HG03354 (cell line): Measurements from ENCODE around the gene ERO1B.
"Not testable (repeated sequence)": the region's sequence is repeated elsewhere in the genome, so short reads cannot be mapped to it uniquely, and the experiment has no call there.

Experiments used
- ATAC-seq: cut with Tn5 transposase; IDR thresholded peaks from one replicate; pipeline ENCODE4 v1.9.1; 2021; ENCODE audit warnings: mild to moderate bottlenecking; ENCODE audit not compliant: unreplicated experiment, poor library complexity, severe bottlenecking

Gene ERO1B, protein sequence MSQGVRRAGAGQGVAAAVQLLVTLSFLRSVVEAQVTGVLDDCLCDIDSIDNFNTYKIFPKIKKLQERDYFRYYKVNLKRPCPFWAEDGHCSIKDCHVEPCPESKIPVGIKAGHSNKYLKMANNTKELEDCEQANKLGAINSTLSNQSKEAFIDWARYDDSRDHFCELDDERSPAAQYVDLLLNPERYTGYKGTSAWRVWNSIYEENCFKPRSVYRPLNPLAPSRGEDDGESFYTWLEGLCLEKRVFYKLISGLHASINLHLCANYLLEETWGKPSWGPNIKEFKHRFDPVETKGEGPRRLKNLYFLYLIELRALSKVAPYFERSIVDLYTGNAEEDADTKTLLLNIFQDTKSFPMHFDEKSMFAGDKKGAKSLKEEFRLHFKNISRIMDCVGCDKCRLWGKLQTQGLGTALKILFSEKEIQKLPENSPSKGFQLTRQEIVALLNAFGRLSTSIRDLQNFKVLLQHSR

DNA sequence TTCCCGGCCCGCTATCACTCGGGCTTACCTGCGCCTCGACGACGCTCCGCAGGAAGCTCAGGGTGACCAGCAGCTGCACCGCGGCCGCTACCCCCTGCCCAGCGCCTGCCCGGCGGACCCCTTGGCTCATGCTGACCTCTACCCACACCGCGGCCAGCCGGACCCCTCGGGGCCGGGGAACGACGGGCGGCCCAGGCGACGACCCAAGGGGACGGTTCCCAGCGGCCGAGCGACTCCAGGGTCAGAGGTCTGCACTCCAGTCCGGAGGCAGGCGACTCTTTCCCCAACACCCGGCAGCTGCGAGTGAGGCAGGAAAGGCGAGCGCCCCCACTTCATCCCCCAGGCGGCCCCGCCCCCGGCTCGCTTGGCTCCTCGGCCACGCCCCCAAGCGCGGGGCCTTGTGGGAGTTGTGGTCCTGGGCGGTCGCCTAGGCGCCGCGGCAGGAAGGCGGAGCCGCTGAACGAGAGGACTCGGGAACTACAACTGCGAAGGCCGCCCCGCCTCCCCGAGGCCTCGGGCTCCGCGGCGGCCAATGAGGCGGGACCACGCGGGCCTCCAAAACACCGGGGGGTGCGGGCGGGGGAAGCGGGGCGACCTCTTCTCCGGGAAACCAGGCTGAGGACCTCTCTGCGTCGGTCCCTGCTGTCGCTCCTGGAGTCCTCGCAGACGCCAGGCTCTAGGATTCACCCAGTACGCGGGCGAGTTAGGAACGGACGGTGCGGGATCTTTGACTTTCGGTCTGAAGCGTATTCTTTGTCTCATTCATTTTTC lies at the start of gene ERO1B:
TSS of gene ERO1B (minus strand) at position 305 of the 771 bp plus-strand sequence. CDS start at position 130, 175 bp downstream.
- ATAC-seq, result peak; percentile 83

DNA sequence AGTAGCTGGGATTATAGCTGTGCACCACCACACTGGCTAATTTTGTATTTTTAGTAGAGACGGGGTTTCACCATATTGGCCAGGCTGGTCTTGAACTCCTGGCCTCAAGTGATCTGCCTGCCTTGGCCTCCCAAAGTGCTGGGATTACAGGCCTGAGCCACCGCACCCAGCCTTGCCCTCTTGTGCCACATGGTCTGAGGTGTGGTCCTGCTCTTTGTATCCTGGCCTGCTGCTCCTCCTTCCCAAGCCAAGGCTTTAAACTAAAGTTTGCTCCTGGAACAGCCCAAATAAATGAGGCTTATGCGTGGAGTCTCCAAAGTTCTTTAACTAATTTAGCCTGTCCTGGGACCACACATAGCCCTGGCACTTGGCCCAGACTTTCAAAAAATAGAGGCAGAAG lies 49.7 kb upstream of the ERO1B start:
- not testable (repeated sequence) for ATAC-seq

DNA sequence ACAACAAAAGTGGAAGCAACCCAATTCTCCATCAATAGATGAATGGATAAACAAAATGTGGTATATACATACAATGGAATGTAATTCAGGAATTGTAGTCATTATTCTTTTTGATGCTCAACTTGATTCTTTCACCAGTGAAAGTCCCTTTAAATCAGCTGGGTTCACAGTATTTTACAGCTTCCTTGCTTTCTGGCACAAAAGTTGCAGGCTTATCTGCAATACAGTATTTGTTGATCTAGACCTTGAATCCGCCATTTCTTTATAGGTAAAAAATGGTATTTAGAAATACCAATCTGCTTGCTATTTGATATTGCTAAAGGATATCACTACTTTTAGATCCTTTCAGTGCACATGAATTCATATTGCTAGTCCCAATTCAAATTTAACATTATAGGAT lies 44.7 kb upstream of the ERO1B start:
- ATAC-seq, result no peak

DNA sequence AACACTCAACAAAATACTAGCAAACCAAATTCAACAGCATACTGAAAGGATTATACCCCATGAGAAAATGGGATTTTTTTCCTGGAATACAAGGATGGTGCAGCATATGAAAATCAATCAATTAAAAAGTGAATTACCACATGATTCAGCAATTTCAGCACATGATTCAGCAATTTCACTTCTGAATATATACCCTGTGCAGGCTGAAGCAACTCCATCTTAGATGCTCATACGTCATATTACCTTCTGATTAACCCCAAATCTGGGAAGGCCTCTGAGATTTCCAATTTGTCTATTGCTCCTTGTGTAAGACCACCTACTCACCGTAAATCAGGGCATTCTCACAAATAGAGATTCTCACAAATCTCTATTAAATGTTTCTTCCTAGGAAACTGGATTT lies 43.8 kb upstream of the ERO1B start:
- ATAC-seq, result no peak

DNA sequence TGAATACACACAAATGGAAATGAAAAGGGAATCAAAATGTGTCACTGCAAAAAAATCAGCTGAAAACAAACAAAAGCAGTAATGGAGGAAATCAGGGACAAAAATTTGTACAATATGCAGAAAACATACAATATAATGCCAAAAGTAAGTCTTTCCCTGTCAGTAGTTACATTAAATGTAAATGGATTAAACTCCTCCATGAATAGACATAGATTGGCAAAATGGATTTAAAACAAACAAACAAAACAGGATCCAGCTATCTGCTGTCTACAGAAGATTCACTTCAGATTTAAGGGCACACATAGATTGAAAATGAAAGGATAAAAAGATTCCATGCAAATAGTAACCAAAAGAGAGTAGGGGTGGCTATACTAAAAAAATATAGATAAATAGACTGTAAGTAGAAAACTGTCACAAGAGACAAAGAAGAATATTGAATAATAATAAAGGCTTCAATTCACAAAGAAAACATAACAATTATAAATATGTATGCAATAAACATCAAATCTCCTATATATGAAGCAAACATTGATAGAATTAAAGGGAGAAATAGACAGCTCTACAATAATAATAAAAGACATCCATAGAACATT lies 42.2 kb upstream of the ERO1B start:
- no peak for ATAC-seq

DNA sequence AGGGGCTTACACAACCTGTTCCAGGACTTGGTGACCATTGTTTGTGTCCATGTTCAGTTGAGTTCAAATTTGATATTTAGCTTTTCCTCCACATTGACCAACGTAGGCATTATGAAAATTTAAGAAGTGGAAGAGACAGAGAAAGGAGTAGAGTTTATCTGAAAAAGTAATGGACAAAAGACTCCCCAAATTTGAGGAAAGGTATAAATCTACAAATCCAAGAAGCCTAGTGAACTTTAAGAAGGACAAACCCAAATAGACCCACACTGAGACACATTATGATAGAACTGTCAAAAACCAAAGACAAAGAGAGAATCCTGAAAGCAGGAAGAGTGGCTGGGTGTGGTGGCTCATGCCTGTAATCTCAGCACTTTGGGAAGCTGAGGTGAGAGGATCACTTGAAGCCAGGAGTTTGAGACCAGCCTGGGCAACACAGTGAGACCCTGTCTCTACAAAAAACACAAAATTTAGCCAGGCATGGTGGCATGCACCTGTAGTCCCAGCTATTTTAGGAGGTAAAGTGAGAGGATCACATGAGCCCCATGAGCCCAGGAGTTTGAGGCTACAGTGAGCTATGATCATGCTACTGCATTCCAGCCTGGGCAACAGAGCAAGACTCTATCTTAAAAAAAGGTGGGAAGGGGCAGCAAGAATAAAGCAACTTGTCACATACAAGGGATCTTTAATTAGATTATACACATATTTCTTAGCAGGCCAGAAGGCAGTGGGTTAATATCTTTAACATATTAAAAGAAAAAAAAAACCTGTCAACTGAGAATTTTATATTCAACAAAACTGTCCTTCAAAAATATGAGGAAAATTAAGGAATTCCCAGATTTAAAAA lies 41.0 kb upstream of the ERO1B start:
- ATAC-seq, result no peak

DNA sequence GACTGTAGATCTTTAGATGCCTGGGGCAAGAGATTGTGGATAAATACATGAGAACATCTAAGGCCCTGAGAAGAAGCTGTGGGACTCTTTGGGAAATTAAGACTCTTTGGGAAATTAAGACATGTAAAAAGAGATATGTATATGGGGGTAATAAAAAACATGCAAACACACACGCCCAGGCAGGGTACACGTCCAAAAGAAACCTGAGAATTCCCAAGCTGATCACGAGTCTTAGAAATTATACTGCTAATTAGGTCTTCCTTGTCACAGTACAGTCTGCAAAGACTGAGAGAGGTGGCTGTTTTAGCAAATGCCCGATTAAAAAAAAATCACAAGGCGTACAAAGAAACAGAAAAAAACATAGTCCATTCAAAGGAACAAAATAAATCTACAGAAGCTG lies 39.3 kb upstream of the ERO1B start:
- no peak for ATAC-seq

DNA sequence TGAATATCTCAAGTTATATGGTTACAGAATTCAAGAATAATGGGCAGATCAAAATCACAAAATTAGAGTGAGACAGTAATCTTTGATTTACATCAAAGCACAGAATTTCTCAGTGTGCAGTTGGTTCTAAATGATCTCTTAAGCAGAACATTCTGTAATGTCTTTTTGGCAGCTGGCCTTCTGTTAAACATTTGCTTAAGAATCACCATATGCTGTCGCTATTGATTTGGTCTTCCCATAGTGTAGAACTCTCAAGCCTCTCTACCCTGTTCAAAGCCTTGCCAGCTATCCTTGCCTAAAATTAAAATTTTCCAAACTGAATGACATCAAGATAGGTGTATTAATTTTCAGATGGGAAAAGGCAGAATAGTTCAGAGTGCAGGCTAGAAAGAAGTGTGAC lies 38.9 kb upstream of the ERO1B start:
- ATAC-seq, result no peak

DNA sequence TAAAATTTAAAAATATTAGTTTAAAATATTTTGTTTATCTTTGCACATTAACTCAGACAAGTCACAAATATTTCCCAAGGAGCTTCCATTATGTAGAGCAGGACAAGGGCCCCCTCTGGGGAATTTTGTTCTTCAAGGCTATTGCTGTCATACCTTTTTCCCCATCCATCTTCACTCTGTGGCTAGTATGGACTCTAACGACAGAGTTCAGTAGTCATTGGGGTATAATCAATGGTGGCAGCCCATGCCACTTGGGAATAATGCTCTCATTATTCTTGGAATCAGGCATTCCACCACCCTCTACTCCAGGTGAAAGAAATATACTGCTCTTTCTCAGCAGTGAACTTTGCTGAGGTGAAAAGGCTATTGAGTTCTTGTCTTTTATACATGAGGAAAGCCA lies 38.5 kb upstream of the ERO1B start:
- ATAC-seq, result no peak

DNA sequence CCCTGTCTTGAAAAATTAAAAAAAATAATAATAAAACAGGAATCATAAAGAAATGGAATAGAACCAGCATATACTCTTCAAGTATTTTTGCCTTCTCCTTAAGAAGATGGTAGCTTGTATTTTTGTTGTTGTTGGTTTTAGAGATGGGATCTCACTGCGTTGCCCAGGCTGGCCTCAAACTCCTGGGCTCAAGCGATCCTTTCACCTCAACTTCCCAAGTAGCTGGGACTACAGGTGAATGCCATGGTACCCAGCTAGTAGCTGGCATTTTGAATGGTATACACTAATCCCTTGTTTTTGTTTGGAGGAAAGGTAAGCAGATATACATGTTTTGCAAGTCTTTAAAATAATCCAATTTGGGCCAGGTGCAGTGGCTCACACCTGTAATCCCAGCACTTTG lies 34.7 kb upstream of the ERO1B start:
- no peak for ATAC-seq

DNA sequence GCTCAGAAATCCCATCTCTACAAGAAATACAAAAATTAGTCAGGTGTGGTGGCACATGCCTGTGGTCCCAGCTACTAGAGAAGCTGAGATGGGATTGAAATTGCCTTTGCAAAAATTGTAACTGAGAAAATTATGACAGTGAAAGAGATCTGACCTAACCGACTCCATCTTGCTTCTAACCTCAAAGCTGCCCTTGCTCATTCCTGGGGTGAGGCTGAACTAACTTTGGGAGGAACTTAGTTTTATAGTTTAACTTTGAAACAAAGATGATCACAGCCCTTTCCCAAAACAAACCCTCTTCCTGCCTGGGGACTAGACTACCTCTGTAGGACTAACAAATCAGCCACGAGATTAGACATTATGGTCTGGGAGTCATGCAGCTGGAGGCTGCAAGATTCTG lies 33.8 kb upstream of the ERO1B start:
- ATAC-seq, result no peak

DNA sequence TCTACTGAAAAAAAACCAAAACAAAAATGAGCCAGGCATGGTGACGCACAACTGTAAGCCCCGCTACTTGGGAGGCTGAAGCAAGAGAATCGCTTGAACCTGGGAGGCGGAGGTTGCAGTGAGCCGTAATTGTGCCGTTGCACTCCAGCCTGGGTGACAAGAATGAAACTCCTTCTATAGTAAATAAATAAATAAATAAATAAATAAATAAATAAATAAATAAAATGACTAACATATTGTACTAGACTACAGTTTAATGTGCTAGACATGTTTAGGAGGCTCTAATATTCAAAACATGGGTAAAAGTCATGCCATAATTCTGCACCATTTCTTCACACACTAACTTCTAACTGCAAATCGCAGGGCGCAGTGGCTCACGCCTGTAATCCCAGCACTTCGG lies 33.3 kb upstream of the ERO1B start:
- ATAC-seq, result no peak

DNA sequence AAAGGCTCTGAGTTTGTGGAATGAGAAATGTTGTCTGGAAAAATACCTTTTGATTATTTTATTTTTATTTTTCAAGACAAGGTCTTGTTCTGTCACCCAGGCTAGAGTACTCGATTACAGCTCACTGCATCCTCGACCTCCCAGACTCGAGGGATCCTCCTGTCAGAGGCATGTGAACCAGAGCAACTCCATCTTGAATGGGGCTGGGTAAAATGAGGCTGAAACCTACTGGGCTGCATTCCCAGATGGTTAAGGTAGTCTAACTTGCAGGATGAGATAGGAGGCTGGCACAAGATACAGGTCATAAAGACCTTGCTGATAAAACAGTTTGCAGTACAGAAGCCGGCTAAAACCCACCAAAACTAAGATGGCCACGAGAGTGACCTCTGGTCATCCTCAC lies 32.3 kb upstream of the ERO1B start:
- not testable (repeated sequence) for ATAC-seq

DNA sequence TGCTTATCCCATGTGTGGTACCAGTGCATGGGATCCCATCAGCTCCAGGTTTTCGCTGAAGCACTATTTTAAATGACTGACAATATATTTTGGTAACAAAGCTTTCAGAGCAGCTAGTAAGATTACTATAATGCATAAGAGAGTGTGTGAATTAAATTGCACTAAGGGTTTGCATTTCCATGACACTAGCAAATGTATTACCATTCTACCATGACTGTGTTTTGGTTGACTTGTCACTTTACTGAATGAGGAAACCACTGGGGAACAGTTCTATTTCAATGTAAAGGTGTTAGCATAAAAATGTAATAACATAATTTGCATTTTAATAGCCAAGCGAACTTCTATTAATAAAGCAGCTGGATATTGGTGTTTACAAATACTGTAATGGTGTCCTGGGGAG lies 31.7 kb upstream of the ERO1B start:
- no peak for ATAC-seq

DNA sequence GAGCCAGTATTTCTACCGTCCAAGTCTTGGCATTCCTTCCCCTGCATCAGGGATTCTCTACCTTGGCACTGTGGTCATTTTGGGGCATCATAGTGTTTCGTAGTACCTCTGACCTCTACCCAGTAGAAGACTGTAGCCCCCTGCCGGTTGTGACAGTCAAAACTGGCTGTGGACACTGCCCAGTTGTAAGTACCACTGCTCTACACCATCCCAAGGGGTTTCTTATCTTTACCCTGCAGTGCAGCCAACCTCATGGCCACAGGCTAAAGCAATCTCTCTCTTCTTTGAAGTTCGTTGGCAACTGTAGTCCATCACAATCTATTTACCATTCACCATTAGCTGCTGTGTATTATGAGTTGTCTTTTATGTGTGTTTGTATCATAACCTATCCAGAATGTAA lies 29.3 kb upstream of the ERO1B start:
- ATAC-seq, result no peak

DNA sequence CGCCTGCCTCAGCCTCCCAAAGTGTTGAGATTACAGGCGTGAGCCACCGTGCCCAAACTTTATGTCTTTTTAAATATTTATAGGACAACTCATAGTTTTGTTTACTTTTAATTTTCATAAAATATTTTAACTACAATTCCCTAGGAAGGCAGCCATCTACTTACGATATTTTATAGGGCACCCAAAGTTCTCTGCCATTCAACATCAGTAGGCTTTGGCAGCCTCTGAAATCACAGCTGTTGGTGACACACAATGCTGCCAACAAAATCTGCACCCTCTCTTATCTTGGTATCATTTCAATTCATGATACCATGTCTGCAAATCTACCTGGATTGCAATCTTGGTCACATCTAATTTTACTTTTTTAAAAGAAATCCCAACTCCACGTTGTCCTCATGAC lies 27.1 kb upstream of the ERO1B start:
- no peak for ATAC-seq

DNA sequence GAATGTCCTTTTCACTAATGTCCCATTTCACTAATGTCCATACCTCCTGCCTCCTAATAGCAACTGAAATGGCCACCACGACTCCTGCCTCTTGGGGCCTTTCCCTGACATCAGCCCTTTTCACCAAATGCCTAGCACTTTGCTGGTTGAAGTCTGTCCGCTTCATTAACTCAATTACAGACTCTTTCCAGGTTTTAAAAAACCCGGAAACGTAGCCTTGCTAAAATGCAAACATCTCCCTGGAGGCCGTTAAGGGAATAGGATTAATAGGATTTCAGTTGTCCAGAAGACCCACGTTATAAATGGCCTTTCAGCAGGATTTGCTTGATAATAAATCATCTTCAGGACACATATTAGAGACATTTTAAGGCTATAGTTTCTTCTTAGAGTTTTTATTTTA lies 25.7 kb upstream of the ERO1B start:
- ATAC-seq, result no peak

DNA sequence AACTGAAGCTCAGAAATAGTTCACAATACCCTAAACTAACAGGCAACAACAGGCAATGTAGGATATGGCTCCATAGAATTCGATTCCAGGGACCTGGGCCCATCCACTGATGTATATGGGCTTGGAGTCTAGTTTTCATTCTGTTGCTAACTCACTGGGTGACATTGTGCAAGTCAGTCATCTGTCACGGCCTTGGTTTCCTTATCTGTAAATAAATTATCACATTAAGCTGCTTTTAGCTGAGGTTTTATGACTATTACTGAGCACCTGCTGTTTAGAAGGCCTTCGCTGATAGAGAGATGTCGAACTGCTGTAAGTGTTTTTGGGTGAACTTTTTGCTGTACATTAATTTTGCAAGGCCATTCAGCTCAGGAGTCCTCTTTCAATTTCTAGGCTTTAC lies 22.9 kb upstream of the ERO1B start:
- ATAC-seq, result no peak

DNA sequence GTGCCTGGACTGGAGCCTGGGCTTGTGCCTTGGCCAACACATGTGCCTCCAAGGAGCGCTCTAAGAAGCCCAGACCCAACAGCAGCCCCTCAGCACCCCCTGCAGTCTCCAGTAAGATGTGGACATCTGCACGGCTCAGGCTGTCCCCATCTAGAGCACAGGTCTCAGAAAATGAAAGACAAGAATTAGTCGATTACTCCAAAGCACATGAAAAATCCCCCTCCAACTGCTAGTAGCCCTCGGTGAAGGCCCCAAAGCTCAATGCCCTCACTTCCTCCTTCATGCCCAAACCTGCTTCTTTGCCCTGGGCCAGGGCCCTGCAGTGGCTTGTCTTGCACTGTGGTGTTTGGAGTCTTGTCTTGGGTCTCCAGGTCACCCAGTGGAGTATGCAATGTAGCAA lies 21.9 kb upstream of the ERO1B start:
- peak; percentile 46 for ATAC-seq

DNA sequence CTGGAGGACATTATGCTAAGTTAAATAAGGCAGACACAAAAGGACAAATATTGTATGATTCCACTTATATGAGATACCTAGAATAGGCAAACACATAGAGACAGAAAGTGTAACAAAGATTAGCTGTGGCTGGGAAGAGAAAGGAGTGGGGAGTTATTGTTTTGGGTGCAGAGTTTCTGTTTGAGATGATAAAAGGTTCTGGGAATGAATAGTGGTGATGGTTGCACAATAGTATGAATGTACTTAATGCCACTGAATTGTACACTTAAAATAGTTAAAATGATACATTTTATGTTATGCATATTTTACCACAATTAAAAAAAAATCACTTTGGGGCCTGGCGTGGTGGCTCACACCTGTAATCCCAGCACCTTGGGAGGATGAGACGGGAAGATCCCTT lies 21.2 kb upstream of the ERO1B start:
- no peak for ATAC-seq
